ENCODE data around the gene MAB21L2. TPM values are rescaled to one million over a fixed set of nuclear protein-coding genes. Genes with fewer than 3 reads are reported as not detected.

The MAB21L2 gene
- total RNA-seq, 1 experiment from 2014 or later: not detected

GRCh38 chr4:150588316-150588715, 6.4 kb downstream of the MAB21L2 start:
- no TSS peak for BruUV-seq (replicated peaks)
- POLR2A ChIA-PET (ENCODE audit: unreplicated experiment): no interaction called here
- no peak overlapping the region for H2AFZ ChIP-seq
- H3K9me2 ChIP-seq (ENCODE audit: insufficient read depth): no peaks in the 10 kb centered on the region
- H3F3A ChIP-seq (ENCODE audit: insufficient read depth, low read depth): no peaks in the 10 kb centered on the region
- no peak overlapping the region for H3K4me2 ChIP-seq
- no peaks in the 10 kb centered on the region for H4K20me1 ChIP-seq (ENCODE audit: insufficient read depth)
- no peaks in the 10 kb centered on the region for H3K79me2 ChIP-seq (ENCODE audit: low read depth)
- intact Hi-C loops (cut with micrococcal nuclease; ENCODE audit: unreplicated experiment): no loop called here
- no peak for DNase-seq
- TF ChIP-seq EZH2 (IDR thresholded peaks at IDR 0.05; ENCODE audit: low read depth) (no peak), CTCF (conservative IDR thresholded peaks at IDR 0.05) (no peak)
- no peaks in the 10 kb centered on the region for H3K27me3 ChIP-seq (ENCODE audit: insufficient read depth, low read depth)
- no peaks in the 10 kb centered on the region for H3K9me3 ChIP-seq (ENCODE audit: insufficient read depth, low read depth)
- no peak overlapping the region for H3K27ac ChIP-seq
- CTCF ChIA-PET: interaction anchor here (0.6 kb wide), 1 partner anchor 257 kb away, joined by 4 read pairs; no protein-coding TSS in a partner anchor
- H3K4me3 ChIP-seq: no peak overlapping the region
- H3K36me3 ChIP-seq (ENCODE audit: low read depth): no peaks in the 10 kb centered on the region
- H3K4me1 ChIP-seq (replicated peaks; ENCODE audit: insufficient read depth): no peaks in the 10 kb centered on the region

- no peaks in the 10 kb centered on the region for H3K9me3 ChIP-seq (ENCODE audit: insufficient read depth, low read depth)
- no TSS peak for BruUV-seq (replicated peaks)
- no peak for TF ChIP-seq CTCF (conservative IDR thresholded peaks at IDR 0.05)
- TF ChIP-seq EZH2 (IDR thresholded peaks at IDR 0.05; ENCODE audit: low read depth): no peak
Observed at GRCh38 chr4:150589157-150589556, 7.2 kb downstream of the MAB21L2 start.

DNA sequence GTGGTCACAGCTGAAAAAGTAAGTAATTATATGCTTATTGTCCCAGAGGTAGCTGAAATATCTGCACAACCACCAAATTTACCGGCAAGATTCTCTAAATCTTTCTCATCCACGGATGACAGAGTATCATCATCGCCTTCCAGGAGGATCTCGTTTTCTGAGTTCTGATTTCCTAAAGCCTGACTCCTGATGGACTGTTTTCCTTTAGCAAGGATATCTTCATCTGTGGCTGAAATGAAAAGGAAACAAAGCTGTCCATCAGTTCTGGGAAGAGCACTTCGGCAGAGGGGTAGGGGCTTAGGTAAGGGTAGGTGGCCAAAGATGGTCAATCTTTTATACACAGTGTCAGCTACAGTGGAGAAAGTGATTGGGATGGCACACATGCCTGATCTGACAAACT, 8.7 kb downstream of the MAB21L2 start:
- POLR2A ChIA-PET (ENCODE audit: unreplicated experiment): no interaction called here
- Histone ChIP-seq H3F3A (ENCODE audit: insufficient read depth, low read depth) (no peaks in the 10 kb centered on the region), H3K79me2 (ENCODE audit: low read depth) (no peaks in the 10 kb centered on the region), H3K4me2 (no peak overlapping the region), H3K27me3 (ENCODE audit: insufficient read depth, low read depth) (no peaks in the 10 kb centered on the region), H3K9me2 (ENCODE audit: insufficient read depth) (no peaks in the 10 kb centered on the region), H2AFZ (no peak overlapping the region), H3K4me1 (replicated peaks; ENCODE audit: insufficient read depth) (no peaks in the 10 kb centered on the region), H4K20me1 (ENCODE audit: insufficient read depth) (no peaks in the 10 kb centered on the region), H3K27ac (no peak overlapping the region), H3K9me3 (ENCODE audit: insufficient read depth, low read depth) (no peaks in the 10 kb centered on the region), H3K36me3 (ENCODE audit: low read depth) (no peaks in the 10 kb centered on the region), H3K4me3 (no peak overlapping the region)
- DNase-seq: no peak
- TF ChIP-seq EZH2 (IDR thresholded peaks at IDR 0.05; ENCODE audit: low read depth): no peak
- TF ChIP-seq CTCF (conservative IDR thresholded peaks at IDR 0.05): no peak
- CTCF ChIA-PET: no interaction called here
- intact Hi-C loops (cut with micrococcal nuclease; ENCODE audit: unreplicated experiment): loop anchor here (5.0 kb wide), 1 partner anchor 293 kb away; no protein-coding TSS in a partner anchor
- no TSS peak for BruUV-seq (replicated peaks)

More at GRCh38 chr4:150589157-150589556, 7.2 kb downstream of the MAB21L2 start:
- no peaks in the 10 kb centered on the region for H3F3A ChIP-seq (ENCODE audit: insufficient read depth, low read depth)
- H3K27ac ChIP-seq: no peak overlapping the region
- no peaks in the 10 kb centered on the region for H4K20me1 ChIP-seq (ENCODE audit: insufficient read depth)
- intact Hi-C loops (cut with micrococcal nuclease; ENCODE audit: unreplicated experiment): no loop called here
- no peak for DNase-seq
- H3K4me1 ChIP-seq (replicated peaks; ENCODE audit: insufficient read depth): no peaks in the 10 kb centered on the region
- no peaks in the 10 kb centered on the region for H3K79me2 ChIP-seq (ENCODE audit: low read depth)
- no peak overlapping the region for H2AFZ ChIP-seq
- H3K9me2 ChIP-seq (ENCODE audit: insufficient read depth): no peaks in the 10 kb centered on the region
- H3K36me3 ChIP-seq (ENCODE audit: low read depth): no peaks in the 10 kb centered on the region
- CTCF ChIA-PET: no interaction called here
- no peak overlapping the region for H3K4me2 ChIP-seq
- no peak overlapping the region for H3K4me3 ChIP-seq
- no peaks in the 10 kb centered on the region for H3K27me3 ChIP-seq (ENCODE audit: insufficient read depth, low read depth)
- POLR2A ChIA-PET (ENCODE audit: unreplicated experiment): no interaction called here

All from PC-9 (cell line).